ENCODE measurements around the gene NUTF2.
A peak's percentile ranks its signal among the peaks of the same experiment; 100 is the strongest.

Gene NUTF2

DNA sequence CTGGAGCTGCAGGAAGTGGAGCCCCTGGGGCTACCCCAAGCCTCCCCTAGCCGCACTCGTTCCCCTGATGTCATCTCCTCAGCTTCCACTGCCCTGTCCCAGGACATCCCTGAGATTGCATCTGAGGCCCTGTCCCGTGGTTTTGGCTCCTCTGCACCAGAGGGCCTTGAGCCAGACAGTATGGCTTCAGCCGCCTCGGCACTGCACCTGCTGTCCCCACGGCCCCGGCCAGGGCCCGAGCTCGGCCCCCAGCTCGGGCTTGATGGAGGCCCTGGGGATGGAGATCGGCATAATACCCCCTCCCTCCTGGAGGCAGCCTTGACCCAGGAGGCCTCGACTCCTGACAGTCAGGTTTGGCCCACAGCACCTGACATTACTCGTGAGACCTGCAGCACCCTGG, 33.9 kb downstream of the NUTF2 start:
- Mint-ChIP-seq H3K27me3 (no peaks in the 10 kb centered on the region), H3K4me3 (no peak overlapping the region), H3K4me1 (ENCODE audit: low read depth) (peaks cover 8% of the 10 kb centered on the region), H3K9me3 (no peaks in the 10 kb centered on the region), H3K27ac (no peak overlapping the region), H3K36me3 (ENCODE audit: low read depth) (peaks cover 99% of the 10 kb centered on the region)
- no peak for DNase-seq

GRCh38 chr16:67881621-67882161, 35.0 kb downstream of the NUTF2 start:
- no peak for DNase-seq
- H3K4me3 Mint-ChIP-seq = no peak overlapping the region
- no peaks in the 10 kb centered on the region for H3K27me3 Mint-ChIP-seq
- no peak overlapping the region for H3K27ac Mint-ChIP-seq
- peaks cover 97% of the 10 kb centered on the region for H3K36me3 Mint-ChIP-seq (ENCODE audit: low read depth)
- no peaks in the 10 kb centered on the region for H3K9me3 Mint-ChIP-seq
- no peaks in the 10 kb centered on the region for H3K4me1 Mint-ChIP-seq (ENCODE audit: low read depth)

GRCh38 chr16:67882374-67883145, 35.8 kb downstream of the NUTF2 start:
- H3K4me3 Mint-ChIP-seq = no peak overlapping the region
- peak overlapping the region; percentile 41 for H3K27ac Mint-ChIP-seq

DNA sequence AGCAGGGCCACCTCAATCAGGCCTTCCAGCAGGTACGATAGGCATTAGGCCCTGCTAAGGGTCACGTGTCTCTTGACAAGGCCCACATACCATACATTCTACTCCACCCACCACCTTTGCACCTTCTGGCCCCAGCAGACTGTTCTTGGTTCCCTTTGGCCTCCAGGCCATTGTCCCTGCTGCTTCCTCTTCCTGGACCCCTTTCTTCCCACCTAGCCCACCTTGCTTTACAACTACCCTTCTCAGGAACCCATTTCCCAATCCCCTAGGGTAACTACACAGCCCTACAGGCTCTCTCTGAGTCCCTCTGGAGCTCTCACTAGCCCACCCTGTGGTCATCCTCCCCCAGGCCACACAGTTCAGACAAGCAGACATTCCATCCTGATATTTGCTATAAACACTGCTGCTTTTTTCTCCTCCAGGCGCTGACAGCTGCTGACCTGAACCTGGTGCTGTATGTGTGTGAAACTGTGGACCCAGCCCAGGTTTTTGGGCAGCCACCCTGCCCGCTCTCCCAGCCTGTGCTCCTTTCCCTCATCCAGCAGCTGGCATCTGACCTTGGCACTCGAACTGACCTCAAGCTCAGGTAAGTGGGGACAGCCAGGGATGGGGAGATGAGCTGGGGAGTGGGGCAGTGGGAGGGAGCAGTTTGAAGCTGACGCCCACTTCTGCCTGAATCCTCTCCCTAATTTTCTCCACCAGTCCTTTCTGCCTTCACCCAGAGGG, 36.6 kb downstream of the NUTF2 start:
- H3K27me3 Mint-ChIP-seq = no peaks in the 10 kb centered on the region
- DNase-seq = no peak
- no peak overlapping the region for H3K4me3 Mint-ChIP-seq
- H3K4me1 Mint-ChIP-seq (ENCODE audit: low read depth) = no peaks in the 10 kb centered on the region
- peak overlapping the region; percentile 41 for H3K27ac Mint-ChIP-seq
- H3K36me3 Mint-ChIP-seq (ENCODE audit: low read depth) = peaks cover 81% of the 10 kb centered on the region
- no peaks in the 10 kb centered on the region for H3K9me3 Mint-ChIP-seq

More at GRCh38 chr16:67882374-67883145, 35.8 kb downstream of the NUTF2 start:
- Mint-ChIP-seq H3K4me1 (ENCODE audit: low read depth) (no peaks in the 10 kb centered on the region), H3K36me3 (ENCODE audit: low read depth) (peaks cover 88% of the 10 kb centered on the region), H3K9me3 (no peaks in the 10 kb centered on the region), H3K27me3 (no peaks in the 10 kb centered on the region)
- DNase-seq = no peak

DNA sequence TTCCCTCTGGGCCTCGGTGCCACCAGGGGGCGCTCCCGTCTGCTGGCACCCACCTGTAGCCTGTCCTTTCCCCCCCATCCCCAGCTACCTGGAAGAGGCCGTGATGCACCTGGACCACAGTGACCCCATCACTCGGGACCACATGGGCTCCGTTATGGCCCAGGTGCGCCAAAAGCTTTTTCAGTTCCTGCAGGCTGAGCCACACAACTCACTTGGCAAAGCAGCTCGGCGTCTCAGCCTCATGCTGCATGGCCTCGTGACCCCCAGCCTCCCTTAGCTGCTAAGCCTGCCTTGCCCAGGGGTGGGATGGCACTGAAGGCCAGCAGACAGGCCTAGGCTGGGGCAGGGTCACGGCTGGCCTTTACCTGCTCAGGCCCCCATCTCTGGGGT, 37.1 kb downstream of the NUTF2 start:
- H3K27me3 Mint-ChIP-seq = no peaks in the 10 kb centered on the region
- H3K4me3 Mint-ChIP-seq = no peak overlapping the region
- H3K36me3 Mint-ChIP-seq (ENCODE audit: low read depth) = peaks cover 75% of the 10 kb centered on the region
- no peaks in the 10 kb centered on the region for H3K9me3 Mint-ChIP-seq
- H3K27ac Mint-ChIP-seq = peak overlapping the region; percentile 41
- DNase-seq = peak; percentile 83
- H3K4me1 Mint-ChIP-seq (ENCODE audit: low read depth) = no peaks in the 10 kb centered on the region

DNA sequence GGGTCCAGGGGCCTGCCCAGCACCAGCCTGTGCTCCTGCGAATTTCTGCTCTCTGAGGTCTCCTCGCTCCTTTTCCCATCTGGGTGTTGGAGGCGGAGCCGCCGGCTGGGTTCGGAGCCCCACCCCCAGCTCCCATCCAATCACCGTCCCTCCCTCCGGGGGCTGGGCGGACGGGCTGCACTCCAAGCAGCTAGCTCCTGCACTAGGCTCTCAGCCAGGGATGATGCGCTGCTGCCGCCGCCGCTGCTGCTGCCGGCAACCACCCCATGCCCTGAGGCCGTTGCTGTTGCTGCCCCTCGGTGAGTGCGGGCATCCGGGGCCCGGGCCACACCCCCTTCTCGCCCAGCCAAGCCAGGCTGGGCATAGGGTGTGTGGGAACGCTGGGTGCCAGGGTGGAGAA, 38.0 kb downstream of the NUTF2 start, which contains the start of gene NRN1L:
TSS of gene NRN1L (plus strand) at position 202 of the 400 bp plus-strand sequence. CDS start at position 221, 19 bp downstream.
- Mint-ChIP-seq H3K27ac (peak within 1 kb of the TSS; percentile 41), H3K4me1 (ENCODE audit: low read depth) (no peaks in the 10 kb centered on the region), H3K4me3 (no peak within 1 kb of the TSS), H3K36me3 (ENCODE audit: low read depth) (peaks cover 67% of the 10 kb centered on the region), H3K27me3 (no peaks in the 10 kb centered on the region), H3K9me3 (no peaks in the 10 kb centered on the region)
- no peak for DNase-seq

DNA sequence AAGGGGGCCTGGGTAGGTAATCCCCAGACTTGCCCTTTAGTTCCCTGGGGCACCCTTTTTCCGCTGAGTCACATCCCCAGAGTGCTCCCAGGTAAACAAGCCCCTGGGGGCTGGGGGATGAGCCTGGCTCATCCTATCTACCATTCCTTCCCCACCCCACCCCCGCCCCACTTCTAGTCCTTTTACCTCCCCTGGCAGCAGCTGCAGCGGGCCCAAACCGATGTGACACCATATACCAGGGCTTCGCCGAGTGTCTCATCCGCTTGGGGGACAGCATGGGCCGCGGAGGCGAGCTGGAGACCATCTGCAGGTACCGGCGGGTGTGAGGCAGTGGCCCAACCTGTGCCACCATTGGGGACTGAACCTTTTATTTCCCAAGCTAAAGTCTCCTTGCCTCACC, 38.8 kb downstream of the NUTF2 start:
- Mint-ChIP-seq H3K4me3 (no peak overlapping the region), H3K36me3 (ENCODE audit: low read depth) (peaks cover 58% of the 10 kb centered on the region)

GRCh38 chr16:67885976-67886375, 39.2 kb downstream of the NUTF2 start:
- no peaks in the 10 kb centered on the region for H3K9me3 Mint-ChIP-seq
- H3K36me3 Mint-ChIP-seq (ENCODE audit: low read depth) = peaks cover 54% of the 10 kb centered on the region

More for the DNA sequence above, 38.8 kb downstream of the NUTF2 start:
- H3K9me3 Mint-ChIP-seq = no peaks in the 10 kb centered on the region
- H3K27me3 Mint-ChIP-seq = no peaks in the 10 kb centered on the region
- H3K27ac Mint-ChIP-seq = peak overlapping the region; percentile 37
- DNase-seq = no peak
- no peaks in the 10 kb centered on the region for H3K4me1 Mint-ChIP-seq (ENCODE audit: low read depth)

GRCh38 chr16:67886387-67886786, 39.7 kb downstream of the NUTF2 start:
- Mint-ChIP-seq H3K27me3 (no peaks in the 10 kb centered on the region), H3K4me1 (ENCODE audit: low read depth) (no peaks in the 10 kb centered on the region), H3K9me3 (no peaks in the 10 kb centered on the region), H3K27ac (peak overlapping the region; percentile 35), H3K4me3 (no peak overlapping the region), H3K36me3 (ENCODE audit: low read depth) (peaks cover 50% of the 10 kb centered on the region)
- DNase-seq = no peak

More at GRCh38 chr16:67885976-67886375, 39.2 kb downstream of the NUTF2 start:
- Mint-ChIP-seq H3K27ac (no peak overlapping the region), H3K4me3 (no peak overlapping the region), H3K27me3 (no peaks in the 10 kb centered on the region), H3K4me1 (ENCODE audit: low read depth) (no peaks in the 10 kb centered on the region)
- no peak for DNase-seq

GRCh38 chr16:67888331-67888730, 41.6 kb downstream of the NUTF2 start:
- Mint-ChIP-seq H3K4me3 (no peak overlapping the region), H3K27ac (peak overlapping the region; percentile 26), H3K27me3 (no peaks in the 10 kb centered on the region), H3K4me1 (ENCODE audit: low read depth) (peaks cover 7% of the 10 kb centered on the region), H3K36me3 (ENCODE audit: low read depth) (peaks cover 31% of the 10 kb centered on the region), H3K9me3 (no peaks in the 10 kb centered on the region)
- DNase-seq = no peak

GRCh38 chr16:67892375-67892774, 45.6 kb downstream of the NUTF2 start:
- no peaks in the 10 kb centered on the region for H3K27me3 Mint-ChIP-seq
- DNase-seq = no peak
- H3K36me3 Mint-ChIP-seq (ENCODE audit: low read depth) = peaks cover 9% of the 10 kb centered on the region
- H3K4me3 Mint-ChIP-seq = peak overlapping the region; percentile 97
- H3K4me1 Mint-ChIP-seq (ENCODE audit: low read depth) = peaks cover 35% of the 10 kb centered on the region
- peak overlapping the region; percentile 88 for H3K27ac Mint-ChIP-seq
- no peaks in the 10 kb centered on the region for H3K9me3 Mint-ChIP-seq

DNA sequence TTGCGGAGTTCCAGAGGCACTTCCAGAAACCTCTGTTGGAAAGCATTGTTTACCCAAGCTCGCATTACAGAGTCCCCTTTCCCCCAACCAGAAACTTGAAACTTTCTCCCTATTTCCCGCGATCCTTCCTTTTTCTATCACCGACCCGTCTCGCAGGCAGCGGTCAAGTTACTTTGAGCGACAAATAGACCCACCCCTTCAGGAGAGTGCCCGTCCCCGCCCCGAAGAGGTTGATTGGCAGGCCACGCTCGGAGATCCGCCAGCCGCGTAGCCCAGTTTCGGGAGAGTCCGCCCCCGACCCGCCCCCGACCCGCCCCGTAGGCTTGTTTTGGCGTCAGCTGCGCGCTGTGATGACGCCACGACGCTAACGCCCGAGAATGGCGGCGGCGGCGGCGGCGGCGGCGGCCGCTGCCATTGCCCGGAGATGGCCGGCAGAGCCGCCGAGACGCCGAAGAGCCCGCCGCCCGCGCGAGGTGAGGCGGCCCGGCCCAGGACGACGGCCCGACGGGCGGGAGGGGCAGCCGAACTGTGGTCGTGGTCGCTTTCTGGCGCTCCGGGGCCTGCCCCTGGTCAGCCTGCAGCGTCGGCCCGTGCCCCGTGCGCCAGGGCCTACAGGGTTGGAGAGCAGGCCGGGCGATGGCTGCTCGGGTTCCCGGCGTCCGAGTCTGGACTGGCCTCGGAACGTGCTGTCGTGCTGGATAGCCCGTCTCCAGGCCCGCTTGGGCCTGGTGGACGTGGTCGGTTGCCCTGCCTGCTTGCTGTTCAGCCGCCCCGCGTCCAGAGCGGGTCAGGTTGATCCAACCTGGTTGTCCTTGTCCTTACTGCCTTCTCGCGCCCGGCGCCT, 46.4 kb downstream of the NUTF2 start, which contains the start of gene PSKH1:
TSS of gene PSKH1 (plus strand) at position 356 of the 844 bp plus-strand sequence. CDS start 15,496 bp downstream, outside the sequence.
- H3K27me3 Mint-ChIP-seq = no peaks in the 10 kb centered on the region
- peak within 1 kb of the TSS; percentile 97 for H3K4me3 Mint-ChIP-seq
- peak within 1 kb of the TSS; percentile 96 for H3K27ac Mint-ChIP-seq
- DNase-seq = peak; percentile 93
- H3K4me1 Mint-ChIP-seq (ENCODE audit: low read depth) = peaks cover 38% of the 10 kb centered on the region
- H3K9me3 Mint-ChIP-seq = no peaks in the 10 kb centered on the region
- peaks cover 11% of the 10 kb centered on the region for H3K36me3 Mint-ChIP-seq (ENCODE audit: low read depth)

- peaks cover 40% of the 10 kb centered on the region for H3K4me1 Mint-ChIP-seq (ENCODE audit: low read depth)
- H3K9me3 Mint-ChIP-seq = no peaks in the 10 kb centered on the region
- H3K27me3 Mint-ChIP-seq = no peaks in the 10 kb centered on the region
- H3K4me3 Mint-ChIP-seq = peak overlapping the region; percentile 97
- peak overlapping the region; percentile 96 for H3K27ac Mint-ChIP-seq
- peaks cover 11% of the 10 kb centered on the region for H3K36me3 Mint-ChIP-seq (ENCODE audit: low read depth)
- DNase-seq = no peak
These were observed 47.1 kb downstream of the NUTF2 start for GRCh38 chr16:67893743-67894399.
